HepG2 (cell line): ENCODE measurements around the gene PCP4L1. TPM values are rescaled to one million over a fixed set of nuclear protein-coding genes. Genes with fewer than 3 reads are reported as not detected.

Source experiments
- GABPA ChIP-seq, 2 experiments: IDR thresholded peaks; 2 replicates each; pipeline ENCODE4 v1.6.1; 2011 to 2016; ENCODE audit warnings: low read depth in 2 of 2, low read length in 1 of 2, missing biosample characterization in 1 of 2, missing genetic modification characterization in 1 of 2
- HOXD1 ChIP-seq: sonication (generic); formaldehyde crosslinking; IDR thresholded peaks from 2 replicates; pipeline ENCODE4 v1.5.0; 2020; ENCODE audit warnings: missing genetic modification reagents
- ISL2 ChIP-seq: sonication (generic); formaldehyde crosslinking; IDR thresholded peaks from 2 replicates; pipeline ENCODE4 v1.5.0; 2020; ENCODE audit warnings: missing genetic modification reagents
- KIAA2018 ChIP-seq: sonication (generic); formaldehyde crosslinking; IDR thresholded peaks from 2 replicates; pipeline ENCODE4 v1.5.0; 2020; ENCODE audit warnings: mild to moderate bottlenecking, missing genetic modification reagents, borderline replicate concordance
- ONECUT2 ChIP-seq: sonication (generic); formaldehyde crosslinking; IDR thresholded peaks from 2 replicates; pipeline ENCODE4 v1.4.0; 2020; ENCODE audit warnings: missing genetic modification reagents
- RCOR2 ChIP-seq: IDR thresholded peaks from 2 replicates; pipeline ENCODE4 v1.6.1; 2016; ENCODE audit warnings: missing biosample characterization, missing genetic modification reagents
- REPIN1 ChIP-seq: sonication (generic); formaldehyde crosslinking; IDR thresholded peaks from 2 replicates; pipeline ENCODE4 v1.8.0; 2022; ENCODE audit warnings: missing genetic modification reagents, low read depth, mild to moderate bottlenecking, borderline replicate concordance
- ZNF546 ChIP-seq: sonication (generic); formaldehyde crosslinking; conservative IDR thresholded peaks from 2 replicates; pipeline ENCODE4 v1.8.1; 2023; ENCODE audit warnings: mild to moderate bottlenecking, missing genetic modification reagents
- ZNF772 ChIP-seq: sonication (generic); formaldehyde crosslinking; IDR thresholded peaks from 2 replicates; pipeline ENCODE4 v1.5.0; 2020; ENCODE audit warnings: mild to moderate bottlenecking, missing genetic modification reagents
- polyA plus RNA-seq, 8 experiments: library from polyadenylated mRNA; depleted of rRNA in 3 of 8; stranded (reverse) in 7 of 8; unstranded in 1 of 8; fragments of >200 nt; fragmentation: Illumina TruSeq in 4 of 8; extraction: Trizol in 4 of 8; gene quantifications; 2 replicates each; pipeline versions ENCODE4 v1.2.1 to v1.2.3, GENCODE V29; 2011 to 2016; ENCODE audit warnings: low read depth in 4 of 8, missing spikeins in 1 of 8, mixed read lengths in 1 of 8; ENCODE audit not compliant: insufficient read depth in 1 of 8
- total RNA-seq, 5 experiments: library from RNA; depleted of rRNA; stranded (reverse); fragments of >200 nt; fragmentation: Illumina TruSeq; extraction: Trizol; gene quantifications; 2 replicates each; pipeline ENCODE4 v1.2.3, GENCODE V29; 2016; ENCODE audit warnings: low read depth in 1 of 5
- TF ChIP-seq, protein P1 (sequence below): sonication (generic); formaldehyde crosslinking; IDR thresholded peaks from 2 replicates; pipeline ENCODE4 v1.4.0; 2020; ENCODE audit warnings: missing genetic modification reagents
- TF ChIP-seq, protein P2 (sequence below): sonication (generic); formaldehyde crosslinking; IDR thresholded peaks from 2 replicates; pipeline ENCODE4 v1.8.0; 2022; ENCODE audit warnings: mild to moderate bottlenecking, missing genetic modification reagents
- TF ChIP-seq, protein P3 (sequence below): sonication (generic); formaldehyde crosslinking; conservative IDR thresholded peaks from 2 replicates; pipeline ENCODE4 v1.4.0; 2020; ENCODE audit warnings: mild to moderate bottlenecking, missing genetic modification reagents, moderate library complexity

Gene PCP4L1
- total and polyA plus RNA-seq, 2 of the 13 experiments (the other 11 are each of a cell fraction or from before 2014, with no cell fraction given): 0.28 TPM; not detected in 1

DNA sequence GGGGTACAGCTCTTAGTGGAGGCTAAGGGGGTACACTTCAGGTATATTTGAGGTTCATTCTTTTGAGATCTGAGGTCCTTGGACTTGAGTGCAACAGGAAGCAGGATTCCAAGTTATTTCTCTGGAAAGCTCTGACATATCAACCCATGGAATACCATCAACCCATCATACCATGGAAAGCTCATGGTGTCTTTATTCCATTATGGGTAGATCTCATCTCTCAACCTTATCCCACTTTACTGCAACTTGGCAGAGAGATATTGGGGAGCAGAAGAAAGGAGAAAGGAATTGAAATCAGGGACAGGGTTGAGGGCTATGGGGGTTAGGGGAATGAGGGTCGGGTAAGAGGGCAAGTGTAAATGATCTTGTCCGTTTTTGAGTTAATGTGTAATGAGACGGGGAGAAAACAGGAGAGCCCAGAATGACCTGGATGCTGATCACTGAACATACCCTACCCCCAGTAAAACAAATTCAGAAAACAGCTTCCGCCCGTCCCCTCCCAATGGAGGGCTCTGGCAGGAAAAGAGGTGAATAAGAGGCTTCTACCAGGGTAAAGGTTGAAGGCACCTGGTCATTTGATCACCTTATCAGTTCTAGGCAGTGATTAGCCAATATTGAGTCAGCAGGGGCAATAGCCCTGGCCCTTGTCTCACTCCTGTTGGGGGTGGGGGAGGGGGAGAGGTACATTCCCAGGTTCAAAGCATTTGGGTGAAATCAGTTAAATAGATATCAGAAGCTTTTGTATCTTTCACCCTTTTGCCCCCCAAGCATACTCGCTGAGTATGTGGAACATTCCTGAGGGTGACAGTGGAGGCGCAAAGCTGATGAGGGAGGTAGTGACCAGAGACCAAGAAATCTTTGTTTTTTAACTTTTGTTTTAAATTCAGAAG is 34.5 kb upstream of the PCP4L1 start (continued):
- TF ChIP-seq GABPA (IDR thresholded peaks at IDR 0.05; ENCODE audit: low read depth, low read length): no peak
- TF ChIP-seq GABPA (CRISPR knock-in tag; IDR thresholded peaks at IDR 0.05; ENCODE audit: low read depth): no peak
- no peak for TF ChIP-seq KIAA2018 (CRISPR knock-in tag)
- TF ChIP-seq ZNF772 (CRISPR knock-in tag): no peak
- TF ChIP-seq, protein P1, sequence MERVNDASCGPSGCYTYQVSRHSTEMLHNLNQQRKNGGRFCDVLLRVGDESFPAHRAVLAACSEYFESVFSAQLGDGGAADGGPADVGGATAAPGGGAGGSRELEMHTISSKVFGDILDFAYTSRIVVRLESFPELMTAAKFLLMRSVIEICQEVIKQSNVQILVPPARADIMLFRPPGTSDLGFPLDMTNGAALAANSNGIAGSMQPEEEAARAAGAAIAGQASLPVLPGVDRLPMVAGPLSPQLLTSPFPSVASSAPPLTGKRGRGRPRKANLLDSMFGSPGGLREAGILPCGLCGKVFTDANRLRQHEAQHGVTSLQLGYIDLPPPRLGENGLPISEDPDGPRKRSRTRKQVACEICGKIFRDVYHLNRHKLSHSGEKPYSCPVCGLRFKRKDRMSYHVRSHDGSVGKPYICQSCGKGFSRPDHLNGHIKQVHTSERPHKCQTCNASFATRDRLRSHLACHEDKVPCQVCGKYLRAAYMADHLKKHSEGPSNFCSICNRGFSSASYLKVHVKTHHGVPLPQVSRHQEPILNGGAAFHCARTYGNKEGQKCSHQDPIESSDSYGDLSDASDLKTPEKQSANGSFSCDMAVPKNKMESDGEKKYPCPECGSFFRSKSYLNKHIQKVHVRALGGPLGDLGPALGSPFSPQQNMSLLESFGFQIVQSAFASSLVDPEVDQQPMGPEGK (CRISPR knock-in tag): peak; percentile 93
- TF ChIP-seq ONECUT2 (CRISPR knock-in tag): 0 out of 2 replicates have a peak, but pooled peaks have one; percentile 43
- TF ChIP-seq RCOR2 (CRISPR knock-in tag): peak; percentile 57; the same call in 1 of the 2 replicates
- TF ChIP-seq, protein P2, sequence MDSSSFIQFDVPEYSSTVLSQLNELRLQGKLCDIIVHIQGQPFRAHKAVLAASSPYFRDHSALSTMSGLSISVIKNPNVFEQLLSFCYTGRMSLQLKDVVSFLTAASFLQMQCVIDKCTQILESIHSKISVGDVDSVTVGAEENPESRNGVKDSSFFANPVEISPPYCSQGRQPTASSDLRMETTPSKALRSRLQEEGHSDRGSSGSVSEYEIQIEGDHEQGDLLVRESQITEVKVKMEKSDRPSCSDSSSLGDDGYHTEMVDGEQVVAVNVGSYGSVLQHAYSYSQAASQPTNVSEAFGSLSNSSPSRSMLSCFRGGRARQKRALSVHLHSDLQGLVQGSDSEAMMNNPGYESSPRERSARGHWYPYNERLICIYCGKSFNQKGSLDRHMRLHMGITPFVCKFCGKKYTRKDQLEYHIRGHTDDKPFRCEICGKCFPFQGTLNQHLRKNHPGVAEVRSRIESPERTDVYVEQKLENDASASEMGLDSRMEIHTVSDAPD: 0 out of 2 replicates have a peak, but pooled peaks have one; percentile 41
- 0 out of 2 replicates have a peak, but pooled peaks have one; percentile 80 for TF ChIP-seq HOXD1
- peak; percentile 91 for TF ChIP-seq ISL2
- no peak for TF ChIP-seq ZNF546 (CRISPR knock-in tag)
- TF ChIP-seq, protein P3, sequence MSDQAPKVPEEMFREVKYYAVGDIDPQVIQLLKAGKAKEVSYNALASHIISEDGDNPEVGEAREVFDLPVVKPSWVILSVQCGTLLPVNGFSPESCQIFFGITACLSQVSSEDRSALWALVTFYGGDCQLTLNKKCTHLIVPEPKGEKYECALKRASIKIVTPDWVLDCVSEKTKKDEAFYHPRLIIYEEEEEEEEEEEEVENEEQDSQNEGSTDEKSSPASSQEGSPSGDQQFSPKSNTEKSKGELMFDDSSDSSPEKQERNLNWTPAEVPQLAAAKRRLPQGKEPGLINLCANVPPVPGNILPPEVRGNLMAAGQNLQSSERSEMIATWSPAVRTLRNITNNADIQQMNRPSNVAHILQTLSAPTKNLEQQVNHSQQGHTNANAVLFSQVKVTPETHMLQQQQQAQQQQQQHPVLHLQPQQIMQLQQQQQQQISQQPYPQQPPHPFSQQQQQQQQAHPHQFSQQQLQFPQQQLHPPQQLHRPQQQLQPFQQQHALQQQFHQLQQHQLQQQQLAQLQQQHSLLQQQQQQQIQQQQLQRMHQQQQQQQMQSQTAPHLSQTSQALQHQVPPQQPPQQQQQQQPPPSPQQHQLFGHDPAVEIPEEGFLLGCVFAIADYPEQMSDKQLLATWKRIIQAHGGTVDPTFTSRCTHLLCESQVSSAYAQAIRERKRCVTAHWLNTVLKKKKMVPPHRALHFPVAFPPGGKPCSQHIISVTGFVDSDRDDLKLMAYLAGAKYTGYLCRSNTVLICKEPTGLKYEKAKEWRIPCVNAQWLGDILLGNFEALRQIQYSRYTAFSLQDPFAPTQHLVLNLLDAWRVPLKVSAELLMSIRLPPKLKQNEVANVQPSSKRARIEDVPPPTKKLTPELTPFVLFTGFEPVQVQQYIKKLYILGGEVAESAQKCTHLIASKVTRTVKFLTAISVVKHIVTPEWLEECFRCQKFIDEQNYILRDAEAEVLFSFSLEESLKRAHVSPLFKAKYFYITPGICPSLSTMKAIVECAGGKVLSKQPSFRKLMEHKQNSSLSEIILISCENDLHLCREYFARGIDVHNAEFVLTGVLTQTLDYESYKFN (CRISPR knock-in tag): peak; percentile 99
- peak; percentile 49; the same call in 1 of the 2 replicates for TF ChIP-seq REPIN1 (CRISPR knock-in tag)
